Caki2 (cell line): Measurements from ENCODE around the gene KLHL26. TPM values are rescaled to one million over a fixed set of nuclear protein-coding genes. Genes with fewer than 3 reads are reported as not detected.
A peak's percentile ranks its signal among the peaks of the same experiment; 100 is the strongest.

Source experiments
- DNase-seq: peaks from one replicate; pipeline ENCODE4 v3.0.0-alpha.2; 2015; ENCODE audit warnings: low read depth
- in situ Hi-C: cut with HindIII; loops from 2 replicates; pipeline ENCODE4 v1.10.0; 2016; ENCODE audit warnings: low sequenced_read_pairs, low pct_unique_long_range_greater_than_20kb, mixed read lengths
- total RNA-seq: library from RNA; depleted of rRNA; stranded (reverse); fragments of >200 nt; shearing (Covaris generic); gene quantifications from 2 replicates; pipeline ENCODE4 v1.2.3, GENCODE V29; 2014; ENCODE audit warnings: low replicate concordance

KLHL26 gene
- total RNA-seq, 1 experiment from 2014 or later, result 11.2 TPM

GRCh38 chr19:18656337-18657086 lies 19.7 kb downstream of the KLHL26 start:
- in situ Hi-C loops, result no loop called here
- no peak for DNase-seq

- in situ Hi-C loops, result no loop called here
- DNase-seq, result no peak
Observed at GRCh38 chr19:18657590-18658365, 20.9 kb downstream of the KLHL26 start.

- in situ Hi-C loops, result no loop called here
- DNase-seq, result no peak
Observed at GRCh38 chr19:18658366-18658855, 21.6 kb downstream of the KLHL26 start.

GRCh38 chr19:18659281-18660050 lies 22.6 kb downstream of the KLHL26 start:
- in situ Hi-C loops, result no loop called here
- no peak for DNase-seq

- peak; percentile 98 for DNase-seq
- in situ Hi-C loops, result no loop called here
Observed at GRCh38 chr19:18660051-18660910, 23.5 kb downstream of the KLHL26 start.

- no peak for DNase-seq
- in situ Hi-C loops, result no loop called here
Observed at GRCh38 chr19:18660939-18661670, 24.3 kb downstream of the KLHL26 start.

- in situ Hi-C loops, result no loop called here
Observed at GRCh38 chr19:18662972-18663732, 26.3 kb downstream of the KLHL26 start.

GRCh38 chr19:18663940-18664530 lies 27.2 kb downstream of the KLHL26 start:
- DNase-seq, result no peak
- in situ Hi-C loops, result no loop called here

More at GRCh38 chr19:18662972-18663732, 26.3 kb downstream of the KLHL26 start:
- DNase-seq, result no peak

- DNase-seq, result no peak
- in situ Hi-C loops, result no loop called here
Observed at GRCh38 chr19:18665771-18666202, 29.0 kb downstream of the KLHL26 start.

GRCh38 chr19:18666317-18666716 lies 29.5 kb downstream of the KLHL26 start:
- in situ Hi-C loops, result no loop called here
- DNase-seq, result no peak

GRCh38 chr19:18666784-18667183 lies 30.0 kb downstream of the KLHL26 start:
- in situ Hi-C loops, result no loop called here
- no peak for DNase-seq

GRCh38 chr19:18667531-18668251 lies 30.9 kb downstream of the KLHL26 start:
- in situ Hi-C loops, result no loop called here
- DNase-seq, result no peak

- in situ Hi-C loops, result no loop called here
- DNase-seq, result no peak
Observed at GRCh38 chr19:18668252-18668631, 31.4 kb downstream of the KLHL26 start.

GRCh38 chr19:18668744-18669523 lies 32.1 kb downstream of the KLHL26 start:
- DNase-seq, result no peak
- in situ Hi-C loops, result no loop called here

GRCh38 chr19:18669524-18669817 lies 32.6 kb downstream of the KLHL26 start:
- in situ Hi-C loops, result no loop called here
- no peak for DNase-seq
